Gastrocnemius medialis (tissue), 4 donors: ENCODE data around the gene RIC8B.

Experiments used
- POLR2A ChIP-seq, 2 donors: fragments of 450-650 bp; IDR thresholded peaks; one replicate each; pipeline ENCODE4 v1.6.1; 2017; ENCODE audit warnings: antibody characterized with exemption in 2 of 2, mild to moderate bottlenecking in 2 of 2, moderate library complexity in 2 of 2
- TF ChIP-seq, protein P1 (sequence below), 5 experiments: fragments of 450-650 bp in 3 of 5; fragments of 200-600 bp in 2 of 5; sonication (generic) in 2 of 5; IDR thresholded peaks in 4 of 5; conservative IDR thresholded peaks in 1 of 5; 1 replicate in 4 of 5; 2 replicates in 1 of 5; pipeline ENCODE4 v1.5.1; 2016 to 2019; ENCODE audit warnings: antibody characterized with exemption in 5 of 5, mild to moderate bottlenecking in 3 of 5, moderate library complexity in 3 of 5

DNA sequence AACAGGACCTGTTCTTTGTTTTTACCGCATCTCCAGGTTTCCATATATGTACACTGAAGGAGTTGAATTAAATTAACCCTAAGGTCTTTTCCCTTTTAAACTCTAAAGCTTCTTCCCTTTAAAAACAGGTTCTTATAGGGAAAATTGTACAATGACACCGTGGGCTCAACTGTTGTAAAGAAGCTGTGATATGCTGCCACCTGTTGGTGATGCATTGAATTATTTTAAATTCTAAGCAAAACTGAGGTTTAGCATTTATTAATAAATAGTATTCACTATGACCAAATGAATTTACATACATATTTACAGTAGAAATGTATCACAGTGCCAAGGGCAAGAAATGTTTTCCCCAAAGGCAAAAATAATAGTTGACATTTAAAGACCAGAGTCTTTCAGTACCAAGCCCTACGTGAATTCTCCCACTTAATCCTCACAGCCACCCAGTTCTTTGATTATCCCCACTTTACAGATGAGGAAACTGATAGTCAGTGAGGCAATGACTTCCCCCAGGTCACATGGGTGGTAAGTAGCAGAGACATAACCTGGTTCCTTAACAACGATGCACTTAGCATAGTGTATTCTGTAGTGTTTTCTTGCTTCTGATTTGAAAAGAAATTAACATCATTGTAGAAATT, 145.5 kb downstream of the RIC8B start:
- no peak for TF ChIP-seq POLR2A (IDR thresholded peaks at IDR 0.05)
- TF ChIP-seq, protein P1, sequence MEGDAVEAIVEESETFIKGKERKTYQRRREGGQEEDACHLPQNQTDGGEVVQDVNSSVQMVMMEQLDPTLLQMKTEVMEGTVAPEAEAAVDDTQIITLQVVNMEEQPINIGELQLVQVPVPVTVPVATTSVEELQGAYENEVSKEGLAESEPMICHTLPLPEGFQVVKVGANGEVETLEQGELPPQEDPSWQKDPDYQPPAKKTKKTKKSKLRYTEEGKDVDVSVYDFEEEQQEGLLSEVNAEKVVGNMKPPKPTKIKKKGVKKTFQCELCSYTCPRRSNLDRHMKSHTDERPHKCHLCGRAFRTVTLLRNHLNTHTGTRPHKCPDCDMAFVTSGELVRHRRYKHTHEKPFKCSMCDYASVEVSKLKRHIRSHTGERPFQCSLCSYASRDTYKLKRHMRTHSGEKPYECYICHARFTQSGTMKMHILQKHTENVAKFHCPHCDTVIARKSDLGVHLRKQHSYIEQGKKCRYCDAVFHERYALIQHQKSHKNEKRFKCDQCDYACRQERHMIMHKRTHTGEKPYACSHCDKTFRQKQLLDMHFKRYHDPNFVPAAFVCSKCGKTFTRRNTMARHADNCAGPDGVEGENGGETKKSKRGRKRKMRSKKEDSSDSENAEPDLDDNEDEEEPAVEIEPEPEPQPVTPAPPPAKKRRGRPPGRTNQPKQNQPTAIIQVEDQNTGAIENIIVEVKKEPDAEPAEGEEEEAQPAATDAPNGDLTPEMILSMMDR (IDR thresholded peaks at IDR 0.05 in 4 of 5, conservative IDR thresholded peaks at IDR 0.05 in 1 of 5) = peak; percentile 65 to 82 (median 80)
